Right ventricle myocardium superior (tissue), 1 donor: Measurements from ENCODE around the gene ZNF593. TPM values are rescaled to one million over a fixed set of nuclear protein-coding genes. Genes with fewer than 3 reads are reported as not detected.

ENCODE experiments used
- ATAC-seq: fragments of 200-7000 bp; cut with Tn5 transposase; one replicate; pipeline ENCODE4 v1.9.1; 2020; ENCODE audit warnings: mild to moderate bottlenecking; ENCODE audit not compliant: poor library complexity
- DNase-seq: peaks from one replicate; pipeline ENCODE4 v3.0.0-alpha.2; 2020
- intact Hi-C: fragments of 100-400 bp; cut with DNase I; formaldehyde crosslinking; loops from one replicate; pipeline ENCODE4 v1.11.2; 2022
- long read RNA-seq: library from polyadenylated mRNA; unstranded; transcript quantifications from one replicate; pipeline ENCODE4 v2.0.0, GENCODE V29; 2021
- total RNA-seq: library from RNA; stranded (reverse); fragmentation: NEBNext Ultra II Directional; extraction: Animal tissue kit (Norgen Biotek cat#: 25700); gene quantifications from one replicate; pipeline ENCODE4 v1.2.1, GENCODE V29; 2021
- donor health status: DM: no; HTN: yes; CAD: no; lungs with severe emphysema.

The ZNF593 gene
- total RNA-seq: 14.1 TPM
- long read RNA-seq, transcript ZNF593-202 (3 exons, 675 nt): major isoform, 12 of 12 reads
- long read RNA-seq, partial matches to known transcripts: 0 of 12 reads
- long read RNA-seq, other reads (novel, unspliced or antisense): 0 of 12 reads

GRCh38 chr1:26169669-26170471 lies at the start of gene ZNF593:
ZNF593 (plus strand) TSS chr1:26169908; CDS start chr1:26169984, 76 bp downstream.
- intact Hi-C loops: loop anchor here (5.0 kb wide), 1 partner anchor 57 kb away; no protein-coding TSS in a partner anchor
- peak; percentile 97 for ATAC-seq
- DNase-seq: peak; percentile 95

- ATAC-seq (peak; percentile 44), DNase-seq (no peak)
- intact Hi-C loops: no loop called here
These were observed 47.6 kb upstream of the ZNF593 start for GRCh38 chr1:26121854-26122773.

GRCh38 chr1:26122988-26123973 lies 46.4 kb upstream of the ZNF593 start:
- ATAC-seq (no peak), DNase-seq (no peak)
- intact Hi-C loops: no loop called here

GRCh38 chr1:26124418-26125331 lies 45.0 kb upstream of the ZNF593 start:
- ATAC-seq (no peak), DNase-seq (no peak)
- intact Hi-C loops: no loop called here

GRCh38 chr1:26125382-26125781 lies 44.3 kb upstream of the ZNF593 start:
- DNase-seq (no peak), ATAC-seq (no peak)
- intact Hi-C loops: no loop called here

- ATAC-seq: no peak
- no peak for DNase-seq
- intact Hi-C loops: no loop called here
These were observed 43.8 kb upstream of the ZNF593 start for GRCh38 chr1:26125946-26126320.

- intact Hi-C loops: no loop called here
- ATAC-seq (peak; percentile 63), DNase-seq (no peak)
These were observed 43.2 kb upstream of the ZNF593 start for GRCh38 chr1:26126321-26127084.

- intact Hi-C loops: no loop called here
- ATAC-seq (peak; percentile 57), DNase-seq (no peak)
These were observed 42.2 kb upstream of the ZNF593 start for GRCh38 chr1:26127235-26128163.

GRCh38 chr1:26129778-26130177 lies 39.9 kb upstream of the ZNF593 start:
- DNase-seq (no peak), ATAC-seq (no peak)
- intact Hi-C loops: no loop called here

- no peak for ATAC-seq
- intact Hi-C loops: no loop called here
- DNase-seq: no peak
These were observed 39.0 kb upstream of the ZNF593 start for GRCh38 chr1:26130695-26131094.

GRCh38 chr1:26132128-26132833 lies 37.4 kb upstream of the ZNF593 start:
- no peak for DNase-seq
- intact Hi-C loops: no loop called here
- no peak for ATAC-seq

- DNase-seq (no peak), ATAC-seq (no peak)
- intact Hi-C loops: no loop called here
These were observed 36.9 kb upstream of the ZNF593 start for GRCh38 chr1:26132834-26133167.

- ATAC-seq (no peak), DNase-seq (no peak)
These were observed 35.2 kb upstream of the ZNF593 start for GRCh38 chr1:26134466-26134865.

GRCh38 chr1:26138974-26139558 lies 30.6 kb upstream of the ZNF593 start:
- DNase-seq (no peak), ATAC-seq (no peak)
- intact Hi-C loops: no loop called here

More at GRCh38 chr1:26134466-26134865, 35.2 kb upstream of the ZNF593 start:
- intact Hi-C loops: no loop called here

- ATAC-seq: no peak
- DNase-seq: no peak
- intact Hi-C loops: no loop called here
These were observed 27.5 kb upstream of the ZNF593 start for GRCh38 chr1:26142159-26142558.
